T47D (cell line): ENCODE measurements around the gene ST8SIA5.

Experiments used
- DNase-seq, 2 experiments: peaks; one replicate each; pipeline versions ENCODE4 v3.0.0 to v3.0.0-alpha.2; 2011 to 2012; ENCODE audit warnings: low read depth in 1 of 2, low spot score in 1 of 2
- JUND ChIP-seq: IDR thresholded peaks from 2 replicates; pipeline ENCODE4 v1.6.1; 2012; ENCODE audit warnings: low read depth
- in situ Hi-C: cut with HindIII; loops from 2 replicates; pipeline ENCODE4 v1.10.0; 2016; ENCODE audit warnings: low sequenced_read_pairs, low pct_unique_long_range_greater_than_20kb

Gene ST8SIA5

GRCh38 chr18:46734981-46735380, 21.9 kb downstream of the ST8SIA5 start:
- in situ Hi-C loops = no loop called here
- DNase-seq = no peak

DNA sequence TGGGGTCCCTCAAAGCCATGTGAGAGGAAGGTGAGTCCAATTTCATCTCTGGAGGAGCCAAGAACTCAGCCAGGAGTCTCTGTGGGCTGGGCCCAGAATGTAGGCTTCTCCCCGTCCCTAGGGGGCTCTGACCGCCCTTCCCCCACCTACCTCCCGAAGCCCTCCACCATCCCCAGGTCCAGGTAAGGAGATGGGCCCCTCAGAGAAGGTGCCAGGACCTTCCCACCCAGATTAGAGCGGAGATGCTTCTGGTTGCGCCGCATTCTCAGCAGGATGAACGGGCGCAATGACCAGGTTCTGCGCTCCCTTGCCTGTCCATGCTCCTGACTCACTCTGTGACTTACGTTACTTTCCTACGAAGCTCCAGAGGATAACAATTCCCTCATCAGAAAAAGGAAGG, 23.0 kb downstream of the ST8SIA5 start:
- DNase-seq = no peak
- in situ Hi-C loops = no loop called here
- TF ChIP-seq JUND = no peak

More at GRCh38 chr18:46734981-46735380, 21.9 kb downstream of the ST8SIA5 start:
- no peak for TF ChIP-seq JUND

DNA sequence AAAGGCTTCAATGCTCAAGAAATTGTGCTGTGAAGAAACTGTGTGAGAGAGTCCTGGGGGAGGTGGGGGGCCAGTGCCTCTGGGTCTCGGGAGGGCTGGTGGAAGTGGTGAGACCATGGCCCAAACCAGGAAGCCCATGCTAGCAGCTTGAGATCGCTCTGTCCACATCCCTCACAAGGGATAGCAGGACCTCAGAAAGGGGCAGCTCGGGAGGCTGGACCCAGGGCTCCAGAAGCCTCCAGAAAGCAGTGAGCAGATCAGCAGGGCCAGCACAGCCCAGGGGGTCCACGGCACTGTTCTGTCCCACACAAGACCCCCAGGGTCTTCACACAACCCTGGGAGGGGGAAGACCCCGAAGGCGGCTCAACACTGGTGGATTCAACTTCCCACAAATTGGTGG, 24.1 kb downstream of the ST8SIA5 start:
- in situ Hi-C loops = no loop called here
- DNase-seq = no peak
- TF ChIP-seq JUND = no peak

- in situ Hi-C loops = no loop called here
- DNase-seq = no peak
Measured at GRCh38 chr18:46732201-46732600, 24.7 kb downstream of the ST8SIA5 start.

GRCh38 chr18:46731316-46731715, 25.5 kb downstream of the ST8SIA5 start:
- TF ChIP-seq JUND = no peak
- DNase-seq = no peak
- in situ Hi-C loops = no loop called here

More at GRCh38 chr18:46732201-46732600, 24.7 kb downstream of the ST8SIA5 start:
- TF ChIP-seq JUND = no peak

GRCh38 chr18:46728219-46728930, 28.5 kb downstream of the ST8SIA5 start:
- in situ Hi-C loops = no loop called here
- no peak for DNase-seq
- no peak for TF ChIP-seq JUND

DNA sequence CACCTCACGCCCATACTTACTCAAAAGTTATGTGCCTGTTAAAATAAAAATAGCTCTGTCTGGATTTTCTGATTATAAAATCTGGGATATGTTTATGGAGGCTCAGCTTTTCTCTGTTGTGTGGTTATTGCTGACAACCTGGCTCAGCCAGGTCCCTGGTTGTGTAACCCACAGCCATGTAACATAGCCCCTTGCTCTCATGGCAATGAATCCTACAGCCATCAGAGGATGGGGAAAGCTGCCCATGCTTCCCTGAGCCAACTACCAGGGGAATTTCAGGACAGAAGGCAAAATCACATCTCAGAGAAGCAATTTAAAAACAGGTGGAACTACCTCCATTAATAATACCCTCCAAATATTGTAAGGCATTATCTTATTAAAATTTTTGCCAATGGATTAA, 29.7 kb downstream of the ST8SIA5 start:
- in situ Hi-C loops = no loop called here
- no peak for DNase-seq
- TF ChIP-seq JUND = no peak

DNA sequence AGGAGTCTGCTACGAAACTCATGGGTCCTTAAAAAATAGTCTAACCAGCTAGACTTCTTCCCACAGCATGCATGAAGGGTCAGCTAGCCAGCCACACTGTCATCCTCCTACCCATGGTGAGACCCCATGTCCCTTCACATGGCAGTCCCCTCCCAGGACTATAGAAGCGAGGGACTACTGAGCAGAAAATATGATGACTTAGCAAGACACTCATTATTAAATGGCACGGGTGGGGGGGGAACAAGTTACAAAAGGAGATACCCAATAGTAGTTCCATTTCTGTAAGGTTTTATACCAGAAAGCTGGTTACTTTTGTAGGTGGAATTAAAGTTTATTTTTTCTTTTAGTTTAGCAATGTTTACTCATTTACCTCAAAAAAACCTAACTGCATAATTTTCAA, 31.5 kb downstream of the ST8SIA5 start:
- DNase-seq = no peak
- no peak for TF ChIP-seq JUND
- in situ Hi-C loops = no loop called here

GRCh38 chr18:46723856-46724415, 32.9 kb downstream of the ST8SIA5 start:
- in situ Hi-C loops = no loop called here
- DNase-seq = no peak
- TF ChIP-seq JUND = no peak

GRCh38 chr18:46722051-46722450, 34.8 kb downstream of the ST8SIA5 start:
- TF ChIP-seq JUND = no peak
- in situ Hi-C loops = no loop called here
- DNase-seq = no peak

GRCh38 chr18:46721331-46721730, 35.5 kb downstream of the ST8SIA5 start:
- DNase-seq = no peak
- in situ Hi-C loops = no loop called here
- TF ChIP-seq JUND = no peak

DNA sequence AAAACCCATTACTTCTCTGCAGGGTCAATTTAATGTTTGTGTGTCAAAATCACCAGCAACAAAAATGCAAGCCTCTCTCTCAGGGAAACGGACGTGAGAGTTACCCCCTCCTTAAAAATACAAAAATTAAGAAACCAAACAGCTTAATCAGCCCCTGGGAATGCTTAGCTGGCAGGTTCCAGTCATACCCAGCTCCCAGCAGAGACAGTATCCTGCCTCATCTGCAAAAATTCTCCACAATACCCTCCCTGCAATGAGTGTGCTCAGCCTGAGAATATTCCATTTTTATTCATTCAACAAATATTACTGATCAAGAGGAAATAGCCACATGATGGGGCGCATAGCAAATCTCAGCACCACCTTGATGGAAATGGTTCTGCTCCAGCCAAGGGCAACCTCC, 36.3 kb downstream of the ST8SIA5 start:
- TF ChIP-seq JUND = no peak
- DNase-seq = no peak
- in situ Hi-C loops = no loop called here

DNA sequence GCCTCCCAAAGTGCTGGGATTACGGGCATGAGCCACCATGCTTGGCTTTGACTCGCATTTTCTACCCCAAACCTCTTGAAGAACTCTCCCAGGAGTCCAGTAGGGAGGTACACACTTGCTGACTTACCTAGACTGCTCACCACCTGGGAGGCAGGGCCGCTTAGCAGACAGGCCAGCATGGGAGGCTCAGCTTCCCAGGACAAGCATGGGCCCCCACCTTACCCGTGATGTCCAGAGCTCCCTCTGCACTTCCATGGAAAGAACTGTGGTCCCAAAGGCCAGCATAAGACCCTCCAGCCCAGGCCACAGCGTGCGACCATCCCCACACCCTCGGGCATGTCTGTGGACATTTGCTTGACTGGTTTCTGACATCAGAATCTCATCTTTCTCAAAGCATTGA, 36.8 kb downstream of the ST8SIA5 start:
- no peak for TF ChIP-seq JUND
- in situ Hi-C loops = no loop called here
- no peak for DNase-seq

DNA sequence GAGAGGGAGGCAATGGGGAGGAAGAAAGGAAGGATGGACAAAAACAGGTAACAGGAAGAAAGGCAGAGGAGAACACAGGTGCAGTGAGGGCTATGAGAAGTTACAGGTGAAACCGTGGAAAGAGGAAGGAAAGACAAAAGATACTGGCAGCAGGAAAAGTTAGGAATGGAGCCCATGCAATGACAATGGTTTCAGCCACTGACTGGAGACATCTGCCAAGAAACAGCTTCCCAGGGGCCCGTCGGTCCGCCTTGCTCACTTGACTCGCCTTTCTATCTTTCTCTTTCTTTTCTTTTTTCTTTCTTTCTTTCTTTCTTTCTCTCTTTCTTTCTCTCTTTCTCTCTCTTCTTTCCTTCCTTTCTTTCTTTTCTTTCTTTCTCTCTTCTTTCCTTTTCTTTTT, 37.5 kb downstream of the ST8SIA5 start:
- in situ Hi-C loops = no loop called here
- no peak for DNase-seq
- TF ChIP-seq JUND = no peak
